Measurements from ENCODE around the gene RNF146.

DNA sequence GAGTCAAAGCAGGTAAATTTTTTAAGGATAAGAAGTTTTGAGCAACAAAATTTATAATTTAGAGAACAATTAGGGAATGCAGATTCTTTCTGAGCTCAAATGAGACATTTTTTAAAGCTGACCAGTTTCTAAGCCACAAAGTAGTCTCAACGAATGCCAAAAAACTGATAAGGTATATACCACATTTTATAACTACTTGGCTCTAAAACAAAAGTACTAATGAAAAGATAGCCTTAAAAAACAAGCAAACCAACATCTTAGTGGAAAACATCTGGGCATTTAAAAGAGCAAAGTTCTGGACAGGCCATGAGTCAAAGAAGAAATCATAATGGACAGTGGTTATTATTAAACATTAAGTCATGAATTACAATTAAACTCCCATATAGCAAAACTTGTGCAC, 23.2 kb upstream of the RNF146 start:
- TF ChIP-seq, protein P1, sequence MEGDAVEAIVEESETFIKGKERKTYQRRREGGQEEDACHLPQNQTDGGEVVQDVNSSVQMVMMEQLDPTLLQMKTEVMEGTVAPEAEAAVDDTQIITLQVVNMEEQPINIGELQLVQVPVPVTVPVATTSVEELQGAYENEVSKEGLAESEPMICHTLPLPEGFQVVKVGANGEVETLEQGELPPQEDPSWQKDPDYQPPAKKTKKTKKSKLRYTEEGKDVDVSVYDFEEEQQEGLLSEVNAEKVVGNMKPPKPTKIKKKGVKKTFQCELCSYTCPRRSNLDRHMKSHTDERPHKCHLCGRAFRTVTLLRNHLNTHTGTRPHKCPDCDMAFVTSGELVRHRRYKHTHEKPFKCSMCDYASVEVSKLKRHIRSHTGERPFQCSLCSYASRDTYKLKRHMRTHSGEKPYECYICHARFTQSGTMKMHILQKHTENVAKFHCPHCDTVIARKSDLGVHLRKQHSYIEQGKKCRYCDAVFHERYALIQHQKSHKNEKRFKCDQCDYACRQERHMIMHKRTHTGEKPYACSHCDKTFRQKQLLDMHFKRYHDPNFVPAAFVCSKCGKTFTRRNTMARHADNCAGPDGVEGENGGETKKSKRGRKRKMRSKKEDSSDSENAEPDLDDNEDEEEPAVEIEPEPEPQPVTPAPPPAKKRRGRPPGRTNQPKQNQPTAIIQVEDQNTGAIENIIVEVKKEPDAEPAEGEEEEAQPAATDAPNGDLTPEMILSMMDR (IDR thresholded peaks at IDR 0.05) = no peak
- no peak for TF ChIP-seq POLR2A (IDR thresholded peaks at IDR 0.05)
